NB4 (cell line): ENCODE results near the gene TSPAN7.

Experiments used
- MAX ChIP-seq: IDR thresholded peaks from 2 replicates; pipeline ENCODE4 v1.6.1; 2011; ENCODE audit warnings: low read depth, low read length
- MYC ChIP-seq: IDR thresholded peaks from 2 replicates; pipeline ENCODE4 v1.6.1; 2011; ENCODE audit warnings: low read depth, low read length
- POLR2A ChIP-seq: IDR thresholded peaks from 2 replicates; pipeline ENCODE4 v1.6.1; 2011; ENCODE audit warnings: mild to moderate bottlenecking; ENCODE audit not compliant: insufficient read length; ENCODE audit errors: extremely low read depth
- TF ChIP-seq, protein P1 (sequence below): IDR thresholded peaks from one replicate; pipeline ENCODE4 v1.5.1; 2012; ENCODE audit warnings: low read depth, low read length

- TF ChIP-seq, protein P1, sequence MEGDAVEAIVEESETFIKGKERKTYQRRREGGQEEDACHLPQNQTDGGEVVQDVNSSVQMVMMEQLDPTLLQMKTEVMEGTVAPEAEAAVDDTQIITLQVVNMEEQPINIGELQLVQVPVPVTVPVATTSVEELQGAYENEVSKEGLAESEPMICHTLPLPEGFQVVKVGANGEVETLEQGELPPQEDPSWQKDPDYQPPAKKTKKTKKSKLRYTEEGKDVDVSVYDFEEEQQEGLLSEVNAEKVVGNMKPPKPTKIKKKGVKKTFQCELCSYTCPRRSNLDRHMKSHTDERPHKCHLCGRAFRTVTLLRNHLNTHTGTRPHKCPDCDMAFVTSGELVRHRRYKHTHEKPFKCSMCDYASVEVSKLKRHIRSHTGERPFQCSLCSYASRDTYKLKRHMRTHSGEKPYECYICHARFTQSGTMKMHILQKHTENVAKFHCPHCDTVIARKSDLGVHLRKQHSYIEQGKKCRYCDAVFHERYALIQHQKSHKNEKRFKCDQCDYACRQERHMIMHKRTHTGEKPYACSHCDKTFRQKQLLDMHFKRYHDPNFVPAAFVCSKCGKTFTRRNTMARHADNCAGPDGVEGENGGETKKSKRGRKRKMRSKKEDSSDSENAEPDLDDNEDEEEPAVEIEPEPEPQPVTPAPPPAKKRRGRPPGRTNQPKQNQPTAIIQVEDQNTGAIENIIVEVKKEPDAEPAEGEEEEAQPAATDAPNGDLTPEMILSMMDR: no peak
- TF ChIP-seq POLR2A (no peak), MYC (no peak), MAX (no peak)
Observed at GRCh38 chrX:38634665-38635064, 73.3 kb downstream of the TSPAN7 start.
